Heart left ventricle (tissue), 16 donors: ENCODE data around the gene BAIAP2. TPM values are rescaled to one million over a fixed set of nuclear protein-coding genes. Genes with fewer than 3 reads are reported as not detected.

Experiments used
- ATAC-seq, 4 donors: fragments of 200-7000 bp; cut with Tn5 transposase; one replicate each; pipeline ENCODE4 v1.9.1; 2020 to 2022; ENCODE audit warnings: moderate library complexity in 4 of 4, mild to moderate bottlenecking in 3 of 4, moderate number of reproducible peaks in 1 of 4
- DNase-seq, 5 donors: peaks; one replicate each; pipeline ENCODE4 v3.0.0-alpha.2; 2020
- H3K27ac ChIP-seq, 12 donors: fragments of 200-600 bp; sonication (generic) in 4 of 12; one replicate each; pipeline versions ENCODE4 v1.5.0 to v1.8.0; 2016 to 2022; ENCODE audit warnings: mild to moderate bottlenecking in 2 of 12
- H3K27me3 ChIP-seq, 9 donors: fragments of 200-600 bp; sonication (generic) in 2 of 9; one replicate each; pipeline versions ENCODE4 v1.5.1 to v1.8.0; 2016 to 2022; ENCODE audit warnings: mild to moderate bottlenecking in 3 of 9
- H3K36me3 ChIP-seq, 9 donors: fragments of 200-600 bp; sonication (generic) in 2 of 9; one replicate each; pipeline versions ENCODE4 v1.5.0 to v1.8.0; 2018 to 2022; ENCODE audit warnings: mild to moderate bottlenecking in 2 of 9
- H3K4me1 ChIP-seq, 12 donors: fragments of 200-600 bp; sonication (generic) in 4 of 12; one replicate each; pipeline versions ENCODE4 v1.5.0 to v1.8.0; 2016 to 2022; ENCODE audit warnings: mild to moderate bottlenecking in 3 of 12
- H3K4me3 ChIP-seq, 12 donors: fragments of 200-600 bp; sonication (generic) in 4 of 12; one replicate each; pipeline versions ENCODE4 v1.5.0 to v1.8.0; 2017 to 2022; ENCODE audit warnings: mild to moderate bottlenecking in 9 of 12, moderate library complexity in 4 of 12
- H3K9me3 ChIP-seq, 12 donors: fragments of 200-600 bp; sonication (generic) in 4 of 12; one replicate each; pipeline versions ENCODE4 v1.5.0 to v1.8.0; 2016 to 2022; ENCODE audit warnings: mild to moderate bottlenecking in 1 of 12
- CTCF ChIP-seq, 12 donors: fragments of 200-600 bp; sonication (generic) in 4 of 12; IDR thresholded peaks; one replicate each; pipeline versions ENCODE4 v1.5.0 to v1.8.0; 2018 to 2022; ENCODE audit warnings: antibody characterized with exemption in 12 of 12, mild to moderate bottlenecking in 5 of 12
- POLR2A ChIP-seq, 2 donors: fragments of 450-650 bp; IDR thresholded peaks; one replicate each; pipeline ENCODE4 v1.6.1; 2017; ENCODE audit warnings: antibody characterized with exemption in 2 of 2, mild to moderate bottlenecking in 2 of 2, moderate library complexity in 2 of 2
- WGBS, 4 donors: extraction: QIAGEN DNeasy Blood & Tissue Kit in 2 of 4; methylation state at CpG; one replicate each; pipeline versions ENCODE4 v1.1.5 to v1.1.7; 2013 to 2018; 5-methylcytosine and 5-hydroxymethylcytosine counted together
- intact Hi-C, 10 donors: fragments of 100-400 bp; cut with DNase I; formaldehyde crosslinking; loops; one replicate each; pipeline versions ENCODE4 v1.11.1 to v1.14.2; 2022
- polyA plus RNA-seq, 2 donors: library from polyadenylated mRNA; stranded (reverse); fragments of 200-250 nt; gene quantifications; one replicate each; pipeline ENCODE4 v1.2.3, GENCODE V29; 2013
- total RNA-seq, 9 donors: library from RNA; depleted of rRNA in 2 of 9; stranded (reverse); fragments of >200 nt in 2 of 9; fragmentation: NEBNext Ultra II Directional in 3 of 9; extraction: Animal tissue kit (Norgen Biotek cat#: 25700) in 3 of 9; gene quantifications; one replicate each; pipeline versions ENCODE4 v1.1.0 to v1.2.4, GENCODE V29; 2016 to 2023
- donor health status: ischemic (EF 13 %, LVEDD 7.1; RV severe dilation, severe dysfunction).
- donor health status: healthy with polysubstance abuse.
- donor health status: DM: no; HTN: yes; CAD: no.
- donor health status: DM: no; HTN: no; CAD: no.
- donor health status: ischemic (EF 25% LVEDD 6.9; RV normal size, moderate dysfunction).
- donor health status: ischemic (EF 25% LVEDD 5.7; RV mildly dilated, moderate dysfunction).
- donor health status: healthy.
- donor health status: DM: yes; HTN: yes; CAD: no.
- donor health status: ischemic (EF 35%, LVEDD 5.7; RV mildly dilated, moderate dysfunction).
- donor health status: nonischemic (EF 11% LVEDD 7.7; RV severe dilation, severe dysfunction).
- donor health status: DM: yes; HTN: yes; CAD: no.
- donor health status: PGD.
- donor health status: ischemic (EF 29% LVEDD 5.4; RV normal size, mild dysfunction).
- donor health status: nonischemic (EF 23%, LVEDD 6.1; RV moderate dilation, normal function).

BAIAP2 gene
- total and polyA plus RNA-seq, 11 donors = 8.9 to 30.2 (median 18.5) TPM

- Histone ChIP-seq H3K4me1 (peaks cover 0 to 12% (median 0%) of the 10 kb centered on the region in 12 donors), H3K36me3 (no peaks in the 10 kb centered on the region), H3K4me3 (peak overlapping the region in 1 of 12 donors; percentile 7), H3K27ac (no peak overlapping the region), H3K27me3 (no peaks in the 10 kb centered on the region), H3K9me3 (no peaks in the 10 kb centered on the region)
- intact Hi-C loops = no loop called here
- ATAC-seq = no peak
- 79 to 91% (median 89%) methylated on average over 7 to 14 of the region's 14 CpGs for WGBS, 4 donors
- no peak for TF ChIP-seq POLR2A (IDR thresholded peaks at IDR 0.05)
- DNase-seq = no peak
Measured at GRCh38 chr17:81128338-81128737, 93.4 kb downstream of the BAIAP2 start.

DNA sequence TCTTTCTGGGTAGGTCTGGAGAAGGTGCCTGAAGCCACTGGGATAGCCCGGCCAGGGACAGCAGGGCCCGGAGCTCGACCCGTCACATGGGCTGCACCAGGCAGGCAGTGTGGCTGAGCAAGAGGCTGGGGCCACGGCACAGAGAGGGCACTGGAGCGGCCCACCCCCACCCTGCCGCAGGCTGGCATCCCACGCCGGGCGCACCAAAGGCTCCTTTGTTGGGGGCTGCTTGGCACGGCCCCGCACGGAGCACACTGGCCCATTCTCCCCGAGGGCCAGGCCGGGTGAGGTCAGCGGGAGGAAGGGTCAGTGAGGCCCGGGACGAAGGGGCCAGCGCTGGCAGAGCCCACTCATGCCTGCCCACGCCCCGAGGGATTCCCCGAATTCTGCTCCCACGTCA, 93.8 kb downstream of the BAIAP2 start:
- no peak overlapping the region for H3K27ac ChIP-seq
- intact Hi-C loops = no loop called here
- TF ChIP-seq CTCF (IDR thresholded peaks at IDR 0.05) (no peak), POLR2A (IDR thresholded peaks at IDR 0.05) (no peak)
- ATAC-seq (no peak), DNase-seq (no peak)
- H3K36me3 ChIP-seq = no peaks in the 10 kb centered on the region
- 86 to 98% (median 88%) methylated on average over 7 to 23 of the region's 23 CpGs for WGBS, 4 donors
- H3K9me3 ChIP-seq = no peaks in the 10 kb centered on the region
- H3K4me3 ChIP-seq = peak overlapping the region in 1 of 12 donors; percentile 7
- no peaks in the 10 kb centered on the region for H3K27me3 ChIP-seq
- H3K4me1 ChIP-seq = peaks cover 0 to 12% (median 0%) of the 10 kb centered on the region in 12 donors

DNA sequence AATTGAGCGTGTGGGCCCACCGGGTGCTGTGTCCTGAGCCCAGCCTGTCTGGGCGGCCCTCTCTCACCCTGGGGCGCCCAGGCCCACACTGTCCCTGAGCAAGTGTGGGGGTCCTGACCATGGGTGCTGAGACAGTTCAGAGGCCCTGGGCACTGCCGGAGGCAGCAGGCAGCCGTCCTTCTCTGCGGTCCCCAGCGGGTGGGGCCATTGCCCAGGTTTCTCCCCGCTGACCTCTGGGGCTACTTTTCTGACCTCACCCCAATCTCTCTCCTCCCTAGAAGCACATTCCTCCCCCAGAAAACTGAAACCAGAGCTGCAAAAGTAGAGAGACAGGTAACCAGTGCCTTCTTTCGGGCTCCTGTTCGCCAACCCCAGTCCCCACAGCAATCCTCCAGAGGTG, 94.3 kb downstream of the BAIAP2 start:
- 87 to 91% (median 90%) methylated on average over 7 to 11 of the region's 11 CpGs for WGBS, 4 donors
- intact Hi-C loops = no loop called here
- H3K9me3 ChIP-seq = no peaks in the 10 kb centered on the region
- no peak overlapping the region for H3K27ac ChIP-seq
- H3K4me1 ChIP-seq = peaks cover 0 to 12% (median 0%) of the 10 kb centered on the region in 12 donors
- no peaks in the 10 kb centered on the region for H3K36me3 ChIP-seq
- no peak overlapping the region for H3K4me3 ChIP-seq
- no peaks in the 10 kb centered on the region for H3K27me3 ChIP-seq
- ATAC-seq (no peak), DNase-seq (no peak)
- no peak for TF ChIP-seq POLR2A (IDR thresholded peaks at IDR 0.05)
- no peak for TF ChIP-seq CTCF (IDR thresholded peaks at IDR 0.05)

GRCh38 chr17:81129711-81130367, 94.9 kb downstream of the BAIAP2 start:
- ATAC-seq (no peak), DNase-seq (no peak)
- H3K4me3 ChIP-seq = no peak overlapping the region
- no peak overlapping the region for H3K27ac ChIP-seq
- peaks cover 0 to 12% (median 0%) of the 10 kb centered on the region in 12 donors for H3K4me1 ChIP-seq
- no peak for TF ChIP-seq POLR2A (IDR thresholded peaks at IDR 0.05)
- TF ChIP-seq CTCF (IDR thresholded peaks at IDR 0.05) = no peak
- intact Hi-C loops = no loop called here
- no peaks in the 10 kb centered on the region for H3K36me3 ChIP-seq
- 85 to 92% (median 86%) methylated on average over 8 to 14 of the region's 14 CpGs for WGBS, 4 donors
- no peaks in the 10 kb centered on the region for H3K9me3 ChIP-seq
- H3K27me3 ChIP-seq = no peaks in the 10 kb centered on the region
